ENCODE measurements around the gene UBTD1.
"Not testable (repeated sequence)": the region's sequence is repeated elsewhere in the genome, so short reads cannot be mapped to it uniquely, and the experiment has no call there.

The UBTD1 gene

DNA sequence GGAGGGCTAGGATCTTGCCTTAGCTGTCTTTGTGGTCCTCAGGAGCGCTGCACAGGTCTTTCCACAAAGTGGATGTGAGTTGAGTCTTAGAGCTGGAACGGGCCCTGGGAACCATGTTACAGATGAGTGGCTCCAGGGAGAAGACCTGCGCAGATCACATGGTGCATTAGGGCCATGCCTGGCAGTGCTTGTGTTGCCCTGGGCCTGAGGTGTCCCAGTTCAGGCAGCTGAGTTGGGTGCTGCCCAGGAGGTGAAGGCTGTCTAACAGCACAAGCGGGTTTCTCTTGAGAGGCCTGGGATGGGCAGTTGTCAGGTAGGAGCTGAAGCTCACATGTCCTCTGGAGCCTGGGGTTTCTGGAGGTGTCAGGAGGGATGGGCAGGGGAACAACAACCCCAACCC is 40.1 kb downstream of the UBTD1 start:
- no peak for DNase-seq (ENCODE audit: low read depth)

- DNase-seq (ENCODE audit: low read depth) = no peak
Measured at GRCh38 chr10:97539523-97540200, 40.9 kb downstream of the UBTD1 start.

DNA sequence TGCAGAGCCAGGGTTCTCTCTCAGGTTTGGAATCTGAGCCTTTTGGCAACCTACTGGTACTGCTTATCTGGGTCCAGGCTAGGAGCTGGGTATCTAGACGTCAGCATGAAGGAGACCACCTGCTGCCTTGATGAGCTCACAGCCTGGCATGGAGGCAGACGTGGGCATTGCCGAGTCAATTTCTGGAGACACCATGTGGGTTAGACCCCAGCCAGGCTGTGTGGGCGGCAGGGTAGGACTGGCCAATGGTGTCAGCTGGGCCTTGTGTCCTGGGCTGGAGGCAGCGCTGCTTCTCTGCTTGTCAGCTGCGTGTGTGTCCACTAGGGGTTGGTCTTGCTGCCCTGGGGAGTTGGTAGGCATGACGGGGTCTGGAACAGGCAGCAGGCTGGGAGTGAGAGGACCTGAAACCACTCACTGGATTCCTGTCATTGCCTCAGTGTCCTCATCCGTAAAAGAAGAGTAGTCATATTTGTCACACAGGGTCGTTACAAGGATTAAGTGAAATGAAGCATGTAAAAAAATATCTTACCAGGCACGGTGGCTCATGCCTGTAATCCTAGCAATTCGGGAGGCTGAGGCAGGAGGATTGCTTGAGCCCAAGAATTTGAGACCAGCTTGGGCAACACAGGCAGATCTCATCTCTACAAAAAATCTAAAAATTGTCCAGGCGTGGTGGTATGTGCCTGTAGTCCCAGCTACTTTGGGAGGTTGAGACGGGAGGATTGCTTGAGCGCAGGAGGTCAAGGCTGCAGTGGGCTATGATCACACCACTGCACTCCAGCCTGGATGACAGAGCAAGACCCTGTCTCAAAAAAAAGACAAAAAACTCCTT is 42.2 kb downstream of the UBTD1 start:
- no peak for DNase-seq (ENCODE audit: low read depth)

GRCh38 chr10:97542169-97543024 is 43.7 kb downstream of the UBTD1 start:
- peak; percentile 84 for DNase-seq (ENCODE audit: low read depth)

GRCh38 chr10:97543025-97543546 is 44.4 kb downstream of the UBTD1 start:
- peak; percentile 89 for DNase-seq (ENCODE audit: low read depth)

GRCh38 chr10:97546456-97547270 is 47.9 kb downstream of the UBTD1 start:
- DNase-seq (ENCODE audit: low read depth) = no peak

DNA sequence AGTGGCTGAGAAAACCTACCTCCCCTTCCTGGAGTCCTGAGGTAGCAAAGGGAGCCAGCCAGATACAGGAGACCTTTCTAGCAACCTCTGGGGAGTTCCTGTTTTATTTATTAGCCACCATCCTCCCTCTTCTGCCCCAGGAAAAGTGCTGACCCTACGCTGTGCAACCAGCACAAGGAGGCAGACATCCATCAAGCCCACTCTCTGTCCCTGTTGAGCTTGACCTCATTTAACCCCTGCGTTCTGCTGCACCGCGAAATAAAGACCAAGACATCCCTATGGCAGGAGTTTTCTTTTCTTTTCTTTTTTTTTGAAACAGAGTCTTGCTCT is 48.5 kb downstream of the UBTD1 start:
- no peak for DNase-seq (ENCODE audit: low read depth)

- no peak for DNase-seq (ENCODE audit: low read depth)
Measured at GRCh38 chr10:97547962-97548361, 49.2 kb downstream of the UBTD1 start.

DNA sequence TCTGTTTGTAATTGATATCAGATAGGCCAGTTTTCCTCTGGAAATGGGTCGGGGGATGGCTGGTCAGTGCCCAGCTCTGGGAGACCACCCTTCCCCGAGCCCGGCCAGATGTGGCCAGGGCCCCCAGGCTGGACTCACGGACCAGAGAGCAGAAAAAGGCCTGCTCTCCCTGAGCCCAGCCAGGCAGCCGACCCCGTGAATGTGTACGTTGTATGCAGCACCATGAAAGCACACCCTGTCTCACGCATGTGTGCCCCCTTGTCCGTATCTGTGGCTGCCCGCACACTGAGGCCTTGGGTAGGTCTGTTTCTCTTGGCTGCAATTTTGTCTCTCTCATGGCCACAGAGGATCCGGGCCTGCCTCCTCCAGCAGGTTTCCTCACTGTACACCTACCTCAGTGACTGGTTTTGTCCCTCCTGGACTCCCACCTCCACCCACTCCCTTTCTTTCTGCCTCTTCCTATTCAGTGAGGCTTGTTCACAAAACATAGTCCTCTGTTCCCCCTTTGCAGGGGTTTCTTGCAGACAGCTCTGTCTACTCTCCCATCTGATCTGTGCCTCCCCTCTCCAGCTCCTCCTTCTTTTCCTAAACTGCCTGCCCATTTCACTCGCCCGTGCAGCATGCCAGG is 50.2 kb downstream of the UBTD1 start:
- DNase-seq (ENCODE audit: low read depth) = no peak

DNA sequence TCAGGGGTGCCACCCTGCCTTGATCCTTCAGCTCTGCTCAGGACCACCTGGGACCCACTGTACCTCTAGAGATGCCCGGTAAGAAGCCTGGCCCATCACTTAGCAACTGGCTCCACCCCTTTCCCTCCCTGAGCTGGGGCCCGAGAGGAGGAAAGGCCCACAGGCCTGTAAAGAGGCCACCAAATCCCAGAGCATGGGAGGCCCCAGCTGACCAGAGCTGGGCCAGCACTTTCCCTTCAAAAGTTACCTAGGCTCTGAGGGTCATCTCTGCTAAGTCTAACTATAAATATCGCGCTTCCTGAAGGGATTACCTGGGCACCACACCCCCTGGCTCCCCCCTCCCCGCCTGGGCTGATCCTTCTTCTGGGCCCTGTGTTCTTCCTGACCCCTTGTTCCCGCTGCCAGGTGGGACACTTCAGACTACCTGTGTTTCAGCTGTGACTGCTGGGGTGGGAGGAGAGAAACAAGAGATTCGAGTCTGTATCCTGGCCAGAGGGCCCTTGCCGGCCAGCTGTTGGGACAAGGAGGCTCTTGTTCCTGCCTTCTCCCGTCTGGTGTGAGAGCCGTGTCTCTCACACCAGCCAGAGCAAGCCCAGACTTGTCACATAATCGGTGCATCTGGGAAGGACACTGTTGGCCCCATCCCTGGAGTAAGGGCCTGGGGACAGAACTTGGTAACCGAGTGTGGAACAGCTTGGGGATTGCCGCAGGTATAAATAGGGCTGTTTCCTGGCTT is 51.0 kb downstream of the UBTD1 start:
- no peak for DNase-seq (ENCODE audit: low read depth)

GRCh38 chr10:97550336-97551149 is 51.8 kb downstream of the UBTD1 start:
- no peak for DNase-seq (ENCODE audit: low read depth)

GRCh38 chr10:97551271-97551670 is 52.5 kb downstream of the UBTD1 start:
- DNase-seq (ENCODE audit: low read depth) = no peak

DNA sequence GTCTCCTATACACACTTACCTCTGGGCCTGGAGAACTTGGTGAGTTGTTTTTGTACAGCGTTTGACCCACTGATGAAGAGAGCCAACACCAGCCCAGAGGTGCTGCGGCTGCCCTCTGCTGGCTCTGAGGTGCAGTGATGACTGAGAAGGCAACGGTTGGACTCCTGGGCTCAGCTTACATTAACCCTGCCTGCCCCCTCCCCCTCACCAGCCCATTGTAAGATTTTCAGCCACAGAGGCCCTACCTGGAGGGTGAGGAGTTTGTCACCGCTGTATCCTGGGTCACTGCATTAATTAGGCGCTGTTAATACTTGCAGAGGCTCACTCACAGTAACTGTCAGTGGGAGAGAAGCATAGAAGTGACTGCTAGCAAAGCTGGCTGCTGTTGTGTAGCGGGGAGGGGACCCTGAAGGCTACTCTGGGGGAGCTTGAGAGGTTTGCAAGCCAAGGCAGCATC is 54.9 kb downstream of the UBTD1 start:
- DNase-seq (ENCODE audit: low read depth) = no peak

- DNase-seq (ENCODE audit: low read depth) = not testable (repeated sequence)
Measured at GRCh38 chr10:97554336-97554735, 55.6 kb downstream of the UBTD1 start.

DNA sequence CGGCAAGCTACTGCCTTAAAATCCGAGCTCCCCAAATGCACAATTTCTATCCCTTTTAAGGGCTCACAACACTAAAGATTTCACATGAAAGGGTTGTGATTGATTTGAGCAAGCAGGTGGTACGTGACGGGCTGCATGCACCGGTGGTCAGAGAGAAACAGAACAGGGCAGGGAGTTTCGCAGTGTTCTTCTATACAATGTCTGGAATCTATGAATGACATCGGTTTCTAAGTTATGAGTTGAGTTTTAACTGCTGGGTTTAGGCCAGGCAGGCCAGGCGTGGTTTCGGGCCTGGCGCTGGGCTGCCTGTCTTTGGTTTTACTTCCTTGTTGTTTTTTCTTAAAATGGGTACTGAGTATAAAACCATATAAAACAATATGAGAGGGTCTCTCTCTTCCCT is 56.8 kb downstream of the UBTD1 start:
- not testable (repeated sequence) for DNase-seq (ENCODE audit: low read depth)

- not testable (repeated sequence) for DNase-seq (ENCODE audit: low read depth)
Measured at GRCh38 chr10:97560731-97561381, 62.1 kb downstream of the UBTD1 start.

- not testable (repeated sequence) for DNase-seq (ENCODE audit: low read depth)
Measured at GRCh38 chr10:97561386-97562077, 62.8 kb downstream of the UBTD1 start.

- DNase-seq (ENCODE audit: low read depth) = not testable (repeated sequence)
Measured at GRCh38 chr10:97562329-97562728, 63.6 kb downstream of the UBTD1 start.
